ENCODE measurements around the gene MAP2K7. TPM values are rescaled to one million over a fixed set of nuclear protein-coding genes. Genes with fewer than 3 reads are reported as not detected.

MAP2K7 gene
- total and polyA plus RNA-seq, 10 donors = 12.4 to 44.3 (median 28.2) TPM

DNA sequence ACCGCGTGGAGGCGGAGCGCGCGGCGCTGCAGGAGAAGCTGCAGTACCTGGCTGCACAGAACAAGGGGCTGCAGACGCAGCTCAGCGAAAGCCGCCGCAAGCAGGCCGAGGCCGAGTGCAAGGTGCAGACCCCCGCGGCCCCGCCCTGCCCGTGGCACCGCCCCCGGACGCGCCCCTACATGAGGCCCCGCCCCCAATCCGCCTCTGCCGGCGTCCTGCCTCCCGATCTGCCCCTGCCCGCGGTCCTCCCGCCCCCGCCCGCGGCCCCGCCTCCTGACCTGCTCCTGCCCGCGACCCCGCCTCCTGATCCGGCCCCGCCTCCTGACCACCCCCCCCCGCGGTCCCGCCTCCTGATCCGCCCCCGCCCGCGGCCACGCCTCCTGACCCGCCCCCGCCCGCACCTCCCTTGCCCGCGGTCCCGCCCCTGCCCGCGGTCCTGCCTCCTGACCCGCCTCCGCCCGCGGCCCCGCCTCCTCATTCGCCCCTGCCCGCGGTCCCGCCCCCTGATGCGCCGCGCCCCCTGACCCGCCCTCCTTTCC lies 41.2 kb upstream of the MAP2K7 start:
- H3K27me3 ChIP-seq (replicated peaks in 1 of 7) = peaks cover 2 to 100% (median 65%) of the 10 kb centered on the region in 7 donors
- intact Hi-C loops (cut with DNase I; ENCODE audit: low total_unique reads) = no loop called here
- H3K4me1 ChIP-seq = peaks cover 8 to 44% (median 22%) of the 10 kb centered on the region in 6 donors
- DNase-seq = peak; percentile 87
- H3K4me3 ChIP-seq = peak overlapping the region in 7 of 8 donors; percentile 17 to 65 (median 34)
- 2 to 20% (median 3%) methylated on average over 2 to 66 of the region's 67 CpGs for WGBS, 5 donors
- no peak overlapping the region for H3K27ac ChIP-seq
- peaks cover 0 to 50% (median 0%) of the 10 kb centered on the region in 6 donors for H3K36me3 ChIP-seq
- TF ChIP-seq POLR2A (IDR thresholded peaks at IDR 0.05) = no peak
- TF ChIP-seq, protein P1, sequence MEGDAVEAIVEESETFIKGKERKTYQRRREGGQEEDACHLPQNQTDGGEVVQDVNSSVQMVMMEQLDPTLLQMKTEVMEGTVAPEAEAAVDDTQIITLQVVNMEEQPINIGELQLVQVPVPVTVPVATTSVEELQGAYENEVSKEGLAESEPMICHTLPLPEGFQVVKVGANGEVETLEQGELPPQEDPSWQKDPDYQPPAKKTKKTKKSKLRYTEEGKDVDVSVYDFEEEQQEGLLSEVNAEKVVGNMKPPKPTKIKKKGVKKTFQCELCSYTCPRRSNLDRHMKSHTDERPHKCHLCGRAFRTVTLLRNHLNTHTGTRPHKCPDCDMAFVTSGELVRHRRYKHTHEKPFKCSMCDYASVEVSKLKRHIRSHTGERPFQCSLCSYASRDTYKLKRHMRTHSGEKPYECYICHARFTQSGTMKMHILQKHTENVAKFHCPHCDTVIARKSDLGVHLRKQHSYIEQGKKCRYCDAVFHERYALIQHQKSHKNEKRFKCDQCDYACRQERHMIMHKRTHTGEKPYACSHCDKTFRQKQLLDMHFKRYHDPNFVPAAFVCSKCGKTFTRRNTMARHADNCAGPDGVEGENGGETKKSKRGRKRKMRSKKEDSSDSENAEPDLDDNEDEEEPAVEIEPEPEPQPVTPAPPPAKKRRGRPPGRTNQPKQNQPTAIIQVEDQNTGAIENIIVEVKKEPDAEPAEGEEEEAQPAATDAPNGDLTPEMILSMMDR (IDR thresholded peaks at IDR 0.05 in 8 of 11, conservative IDR thresholded peaks at IDR 0.05 in 3 of 11) = no peak
- TF ChIP-seq POLR2AphosphoS5 (IDR thresholded peaks at IDR 0.05) = no peak
- H3K9me3 ChIP-seq = no peaks in the 10 kb centered on the region

DNA sequence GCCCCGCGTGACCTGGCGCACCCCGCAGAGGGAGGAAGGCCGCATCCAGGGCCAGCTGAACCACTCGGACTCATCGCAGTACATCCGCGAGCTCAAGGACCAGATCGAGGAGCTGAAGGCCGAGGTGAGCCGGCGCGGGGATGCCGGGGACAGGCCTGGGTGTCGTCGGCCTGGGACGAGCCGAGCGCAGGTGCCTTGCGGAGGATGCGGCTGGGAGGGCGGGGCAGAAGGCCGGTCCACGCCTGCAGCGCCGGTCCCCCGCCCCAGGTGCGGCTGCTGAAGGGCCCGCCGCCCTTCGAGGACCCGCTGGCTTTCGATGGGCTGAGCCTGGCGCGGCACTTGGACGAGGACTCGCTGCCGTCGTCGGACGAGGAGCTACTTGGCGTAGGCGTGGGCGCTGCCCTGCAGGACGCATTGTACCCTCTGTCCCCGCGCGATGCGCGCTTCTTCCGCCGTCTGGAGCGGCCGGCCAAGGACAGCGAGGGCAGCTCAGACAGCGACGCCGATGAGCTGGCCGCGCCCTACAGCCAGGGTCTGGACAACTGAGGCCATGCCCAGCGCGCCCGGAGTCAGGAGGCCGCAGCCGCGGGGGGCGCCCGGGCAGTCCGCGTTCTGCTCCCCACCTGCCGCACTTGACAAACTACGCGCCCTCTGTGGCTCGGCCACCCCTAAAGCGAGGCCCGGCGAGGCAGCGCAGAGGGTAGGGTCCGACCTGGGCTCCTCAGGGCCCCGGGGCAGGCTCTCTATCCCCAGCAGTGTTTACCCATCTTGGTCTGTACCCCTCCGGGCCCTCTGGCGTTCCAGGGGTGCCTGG lies 40.3 kb upstream of the MAP2K7 start:
- intact Hi-C loops (cut with DNase I; ENCODE audit: low total_unique reads) = no loop called here
- Histone ChIP-seq H3K4me3 (peak overlapping the region in 4 of 8 donors; percentile 34 to 65 (median 38)), H3K4me1 (peaks cover 9 to 49% (median 26%) of the 10 kb centered on the region in 6 donors), H3K36me3 (peaks cover 0 to 42% (median 0%) of the 10 kb centered on the region in 6 donors), H3K9me3 (no peaks in the 10 kb centered on the region), H3K27ac (no peak overlapping the region), H3K27me3 (replicated peaks in 1 of 7) (peaks cover 2 to 100% (median 61%) of the 10 kb centered on the region in 7 donors)
- WGBS, 5 donors = 41 to 59% (median 56%) methylated on average over 43 to 83 of the region's 83 CpGs
- peak in 2 of 3 donors; percentile 15 to 34 for TF ChIP-seq POLR2AphosphoS5 (IDR thresholded peaks at IDR 0.05)
- TF ChIP-seq POLR2A (IDR thresholded peaks at IDR 0.05) = no peak
- TF ChIP-seq, protein P1 (IDR thresholded peaks at IDR 0.05 in 8 of 11, conservative IDR thresholded peaks at IDR 0.05 in 3 of 11) = no peak
- DNase-seq = no peak

DNA sequence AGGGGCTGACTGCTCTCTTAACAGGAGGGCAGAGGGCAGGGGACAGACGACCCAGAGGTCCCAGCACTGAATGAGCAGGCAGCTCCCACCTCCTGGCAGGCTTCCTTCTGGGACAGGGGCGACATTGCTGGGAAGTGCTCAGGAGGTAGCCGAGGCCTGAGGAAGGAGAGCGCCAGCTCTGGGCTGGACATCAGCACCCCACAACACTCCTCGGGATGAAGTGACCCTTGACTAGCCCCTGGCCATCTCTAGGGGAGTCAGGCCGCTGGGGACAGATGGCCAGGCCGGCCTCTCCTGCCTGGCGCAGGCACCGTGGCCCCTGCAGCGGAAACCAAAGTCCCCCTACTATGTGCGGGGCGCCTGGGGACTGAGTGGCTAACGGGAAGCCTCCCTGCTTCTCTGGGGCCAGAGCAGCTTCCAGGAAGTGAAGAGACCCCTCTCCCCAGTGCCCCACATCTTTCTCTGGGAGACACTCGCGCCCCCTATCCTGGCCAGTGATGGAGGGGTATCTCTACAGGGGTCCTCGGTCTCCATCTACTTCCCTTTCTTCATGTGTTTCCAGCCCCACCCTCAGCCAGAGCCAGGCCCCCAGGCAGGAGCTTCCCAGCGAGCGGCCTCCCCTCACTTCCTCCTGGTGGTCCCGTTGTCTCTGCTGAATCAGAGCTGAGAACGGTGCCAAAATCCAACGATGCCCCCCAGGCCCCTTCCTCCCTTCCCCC lies 39.5 kb upstream of the MAP2K7 start:
- TF ChIP-seq POLR2AphosphoS5 (IDR thresholded peaks at IDR 0.05) (no peak), POLR2A (IDR thresholded peaks at IDR 0.05) (no peak)
- TF ChIP-seq, protein P1 (IDR thresholded peaks at IDR 0.05 in 8 of 11, conservative IDR thresholded peaks at IDR 0.05 in 3 of 11) = no peak
- Histone ChIP-seq H3K36me3 (peaks cover 0 to 34% (median 0%) of the 10 kb centered on the region in 6 donors), H3K9me3 (no peaks in the 10 kb centered on the region), H3K4me3 (no peak overlapping the region), H3K27ac (no peak overlapping the region), H3K4me1 (peaks cover 16 to 56% (median 34%) of the 10 kb centered on the region in 6 donors), H3K27me3 (replicated peaks in 1 of 7) (peaks cover 2 to 100% (median 57%) of the 10 kb centered on the region in 7 donors)
- intact Hi-C loops (cut with DNase I; ENCODE audit: low total_unique reads) = no loop called here
- WGBS, 5 donors = 55 to 76% (median 67%) methylated on average over 19 to 21 of the region's 21 CpGs
- no peak for DNase-seq

Measured in spleen (tissue), 11 donors.